ENCODE measurements around the gene CASQ2.

Gene CASQ2

GRCh38 chr1:115671176-115671934, 97.2 kb downstream of the CASQ2 start:
- TF ChIP-seq CTCF (IDR thresholded peaks at IDR 0.05; ENCODE audit: low read depth, low read length): no peak
- no peak for DNase-seq (ENCODE audit: extremely low read depth, low read depth)

GRCh38 chr1:115670476-115671175, 97.9 kb downstream of the CASQ2 start:
- DNase-seq (ENCODE audit: extremely low read depth, low read depth): no peak
- no peak for TF ChIP-seq CTCF (IDR thresholded peaks at IDR 0.05; ENCODE audit: low read depth, low read length)

GRCh38 chr1:115669886-115670285, 98.6 kb downstream of the CASQ2 start:
- TF ChIP-seq CTCF (IDR thresholded peaks at IDR 0.05; ENCODE audit: low read depth, low read length): no peak
- DNase-seq (ENCODE audit: extremely low read depth, low read depth): no peak

- no peak for TF ChIP-seq CTCF (IDR thresholded peaks at IDR 0.05; ENCODE audit: low read depth, low read length)
- no peak for DNase-seq (ENCODE audit: extremely low read depth, low read depth)
Observed at GRCh38 chr1:115669002-115669673, 99.4 kb downstream of the CASQ2 start.

GRCh38 chr1:115668579-115668978, 99.9 kb downstream of the CASQ2 start:
- DNase-seq (ENCODE audit: extremely low read depth, low read depth): no peak
- TF ChIP-seq CTCF (IDR thresholded peaks at IDR 0.05; ENCODE audit: low read depth, low read length): no peak

GRCh38 chr1:115666702-115667101, 101.8 kb downstream of the CASQ2 start:
- no peak for DNase-seq (ENCODE audit: extremely low read depth, low read depth)
- TF ChIP-seq CTCF (IDR thresholded peaks at IDR 0.05; ENCODE audit: low read depth, low read length): no peak

GRCh38 chr1:115666206-115666605, 102.3 kb downstream of the CASQ2 start:
- DNase-seq (ENCODE audit: extremely low read depth, low read depth): no peak
- TF ChIP-seq CTCF (IDR thresholded peaks at IDR 0.05; ENCODE audit: low read depth, low read length): no peak
